Pancreas (tissue), 10 donors: ENCODE measurements around the gene MRGPRF. TPM values are rescaled to one million over a fixed set of nuclear protein-coding genes. Genes with fewer than 3 reads are reported as not detected.

ENCODE experiments used
- ATAC-seq, 4 donors: fragments of 200-7000 bp; cut with Tn5 transposase; one replicate each; pipeline versions ENCODE4 v1.8.0 to v1.9.1; 2020; ENCODE audit warnings: mild to moderate bottlenecking in 4 of 4, moderate library complexity in 4 of 4
- DNase-seq, 6 donors: peaks; one replicate each; pipeline ENCODE4 v3.0.0-alpha.2; 2020
- FAIRE-seq: peaks from 2 replicates; lab custom pipeline; 2012; peaks lifted over from hg19 to GRCh38; lab: Jason Lieb, UNC
- H3K27ac ChIP-seq, 4 donors: fragments of 200-600 bp; sonication (generic); 1 replicate in 3 of 4; 2 replicates in 1 of 4; pipeline versions ENCODE4 v1.5.0 to v1.8.0; 2020
- H3K27me3 ChIP-seq, 4 donors: fragments of 200-600 bp; one replicate each; pipeline ENCODE4 v1.8.0; 2021
- H3K36me3 ChIP-seq, 3 donors: fragments of 200-600 bp; sonication (generic) in 1 of 3; one replicate each; pipeline versions ENCODE4 v1.5.0 to v1.8.0; 2020 to 2021
- H3K4me1 ChIP-seq, 3 donors: fragments of 200-600 bp; one replicate each; pipeline ENCODE4 v1.8.0; 2021
- H3K4me3 ChIP-seq, 4 donors: fragments of 200-600 bp; sonication (generic) in 2 of 4; one replicate each; pipeline versions ENCODE4 v1.5.0 to v1.8.0; 2020 to 2021
- H3K9me3 ChIP-seq, 4 donors: fragments of 200-600 bp; one replicate each; pipeline ENCODE4 v1.8.0; 2021
- WGBS, 2 donors: extraction: QIAGEN DNeasy Blood & Tissue Kit; methylation state at CpG; one replicate each; pipeline ENCODE4 v1.1.7; 2013; 5-methylcytosine and 5-hydroxymethylcytosine counted together
- intact Hi-C, 3 donors: fragments of 100-400 bp; cut with DNase I; formaldehyde crosslinking; loops; one replicate each; pipeline versions ENCODE4 v1.11.1 to v1.14.2; 2022
- polyA plus RNA-seq, 2 donors: library from polyadenylated mRNA; stranded (reverse); fragments of 200-250 nt; gene quantifications; one replicate each; pipeline ENCODE4 v1.2.3, GENCODE V29; 2013
- total RNA-seq, 6 donors: library from RNA; stranded (reverse); fragmentation: NEBNext Ultra II Directional in 4 of 6; extraction: Animal tissue kit (Norgen Biotek cat#: 25700) in 4 of 6; gene quantifications; one replicate each; pipeline versions ENCODE4 v1.2.1 to v1.2.4, GENCODE V29; 2021 to 2023
- TF ChIP-seq, protein P1 (sequence below), 4 donors: fragments of 200-600 bp; sonication (generic) in 3 of 4; IDR thresholded peaks; one replicate each; pipeline versions ENCODE4 v1.5.0 to v1.8.0; 2021; ENCODE audit warnings: antibody characterized with exemption in 4 of 4
- donor health status: healthy with polysubstance abuse.
- donor health status: DM: no; HTN: no; CAD: no; lungs with moderate emphysema.
- donor health status: DM: no; HTN: no; CAD: no.
- donor health status: control.
- donor health status: control.
- donor health status: Bipolar disorder and iron deficiency.
- donor health status: DM: yes; HTN: yes; CAD: no.
- donor health status: DM: no; HTN: no; CAD: no.
- donor health status: DM: no; HTN: no; CAD: no.
- donor health status: DM: yes; HTN: yes; CAD: no.

The MRGPRF gene
- total and polyA plus RNA-seq, 8 donors: 0.37 to 4.2 (median 1.6) TPM

DNA sequence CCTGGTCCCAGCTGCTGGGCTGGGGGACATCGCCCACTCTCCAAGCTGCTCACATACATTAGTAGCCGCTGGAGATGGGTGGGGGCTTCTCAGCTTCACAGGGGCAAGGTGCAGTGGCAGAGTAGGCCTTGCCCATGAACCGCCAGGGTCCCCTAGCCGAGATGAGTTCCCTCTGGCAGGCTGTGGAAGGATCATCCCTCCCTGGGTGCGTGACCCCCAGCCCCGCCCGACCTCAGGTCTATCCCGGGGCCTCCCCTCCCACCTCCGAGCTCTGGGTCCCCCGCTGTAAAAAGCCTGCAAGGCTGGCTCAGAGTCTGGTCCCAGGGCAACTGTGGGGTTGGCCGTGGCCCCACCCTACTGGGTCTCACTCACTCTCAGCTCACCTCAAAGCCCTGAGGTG, 20.4 kb upstream of the MRGPRF start:
- no peak overlapping the region for H3K4me3 ChIP-seq
- no peak for DNase-seq

DNA sequence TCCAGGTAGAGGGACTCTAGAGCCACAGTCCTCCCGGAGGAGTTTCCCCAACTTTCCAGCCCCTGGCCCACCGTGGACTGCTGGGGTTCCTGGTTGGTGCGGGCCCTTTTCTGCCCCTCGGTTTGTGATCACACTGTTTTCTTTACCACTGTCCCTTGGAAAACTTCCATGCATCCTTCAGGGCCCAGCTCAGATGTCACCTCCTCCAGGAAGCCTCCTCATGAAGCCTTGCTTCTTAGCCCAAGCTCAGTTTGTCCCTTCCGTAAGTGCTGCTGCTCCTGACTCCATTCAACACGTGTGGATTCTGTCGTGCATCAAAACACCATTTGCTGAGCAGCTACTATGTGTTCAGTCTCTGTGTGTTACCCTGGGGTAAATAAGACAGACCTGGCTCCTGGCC, 19.8 kb upstream of the MRGPRF start:
- Histone ChIP-seq H3K36me3 (no peaks in the 10 kb centered on the region), H3K27me3 (no peaks in the 10 kb centered on the region), H3K4me3 (no peak overlapping the region), H3K4me1 (no peaks in the 10 kb centered on the region), H3K27ac (no peak overlapping the region), H3K9me3 (no peaks in the 10 kb centered on the region)
- intact Hi-C loops: no loop called here
- FAIRE-seq (no peak), DNase-seq (no peak), ATAC-seq (no peak)
- 67 to 73% methylated on average over 6 to 7 of the region's 7 CpGs for WGBS, 2 donors
- TF ChIP-seq, protein P1, sequence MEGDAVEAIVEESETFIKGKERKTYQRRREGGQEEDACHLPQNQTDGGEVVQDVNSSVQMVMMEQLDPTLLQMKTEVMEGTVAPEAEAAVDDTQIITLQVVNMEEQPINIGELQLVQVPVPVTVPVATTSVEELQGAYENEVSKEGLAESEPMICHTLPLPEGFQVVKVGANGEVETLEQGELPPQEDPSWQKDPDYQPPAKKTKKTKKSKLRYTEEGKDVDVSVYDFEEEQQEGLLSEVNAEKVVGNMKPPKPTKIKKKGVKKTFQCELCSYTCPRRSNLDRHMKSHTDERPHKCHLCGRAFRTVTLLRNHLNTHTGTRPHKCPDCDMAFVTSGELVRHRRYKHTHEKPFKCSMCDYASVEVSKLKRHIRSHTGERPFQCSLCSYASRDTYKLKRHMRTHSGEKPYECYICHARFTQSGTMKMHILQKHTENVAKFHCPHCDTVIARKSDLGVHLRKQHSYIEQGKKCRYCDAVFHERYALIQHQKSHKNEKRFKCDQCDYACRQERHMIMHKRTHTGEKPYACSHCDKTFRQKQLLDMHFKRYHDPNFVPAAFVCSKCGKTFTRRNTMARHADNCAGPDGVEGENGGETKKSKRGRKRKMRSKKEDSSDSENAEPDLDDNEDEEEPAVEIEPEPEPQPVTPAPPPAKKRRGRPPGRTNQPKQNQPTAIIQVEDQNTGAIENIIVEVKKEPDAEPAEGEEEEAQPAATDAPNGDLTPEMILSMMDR (IDR thresholded peaks at IDR 0.05): no peak

More for the DNA sequence above, 20.4 kb upstream of the MRGPRF start:
- Histone ChIP-seq H3K9me3 (no peaks in the 10 kb centered on the region), H3K27me3 (no peaks in the 10 kb centered on the region), H3K27ac (no peak overlapping the region), H3K4me1 (no peaks in the 10 kb centered on the region), H3K36me3 (no peaks in the 10 kb centered on the region)
- intact Hi-C loops: no loop called here
- TF ChIP-seq, protein P1 (IDR thresholded peaks at IDR 0.05): no peak
- no peak for ATAC-seq
- WGBS, 2 donors: 71 to 81% methylated on average over 11 of the region's 11 CpGs
- FAIRE-seq: no peak

DNA sequence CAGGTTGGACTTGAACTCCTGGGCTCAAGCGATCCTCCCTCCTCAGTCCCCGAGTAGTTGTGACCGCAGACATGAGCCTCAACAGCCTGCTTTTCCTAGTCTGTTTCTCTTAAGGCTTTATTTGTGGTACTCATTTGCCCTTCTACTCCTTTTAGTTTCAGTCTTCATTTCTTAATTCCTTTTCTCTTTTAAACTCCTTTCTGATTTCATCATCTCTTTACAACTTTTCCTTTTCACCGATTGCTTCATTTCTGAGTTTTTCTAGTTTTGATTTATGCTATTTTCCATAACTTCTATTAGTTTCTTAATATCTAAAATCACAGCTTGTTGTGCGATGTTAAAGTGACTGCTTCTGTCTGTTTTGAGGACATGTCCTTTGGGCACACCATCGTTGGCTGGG, 17.3 kb upstream of the MRGPRF start:
- Histone ChIP-seq H3K27me3 (no peaks in the 10 kb centered on the region), H3K9me3 (no peaks in the 10 kb centered on the region), H3K4me1 (no peaks in the 10 kb centered on the region), H3K4me3 (no peak overlapping the region), H3K27ac (no peak overlapping the region), H3K36me3 (no peaks in the 10 kb centered on the region)
- no peak for DNase-seq
- TF ChIP-seq, protein P1 (IDR thresholded peaks at IDR 0.05): no peak
- intact Hi-C loops: no loop called here
- WGBS, 2 donors: 59 to 80% methylated on average over 6 of the region's 6 CpGs
- no peak for FAIRE-seq
- no peak for ATAC-seq

DNA sequence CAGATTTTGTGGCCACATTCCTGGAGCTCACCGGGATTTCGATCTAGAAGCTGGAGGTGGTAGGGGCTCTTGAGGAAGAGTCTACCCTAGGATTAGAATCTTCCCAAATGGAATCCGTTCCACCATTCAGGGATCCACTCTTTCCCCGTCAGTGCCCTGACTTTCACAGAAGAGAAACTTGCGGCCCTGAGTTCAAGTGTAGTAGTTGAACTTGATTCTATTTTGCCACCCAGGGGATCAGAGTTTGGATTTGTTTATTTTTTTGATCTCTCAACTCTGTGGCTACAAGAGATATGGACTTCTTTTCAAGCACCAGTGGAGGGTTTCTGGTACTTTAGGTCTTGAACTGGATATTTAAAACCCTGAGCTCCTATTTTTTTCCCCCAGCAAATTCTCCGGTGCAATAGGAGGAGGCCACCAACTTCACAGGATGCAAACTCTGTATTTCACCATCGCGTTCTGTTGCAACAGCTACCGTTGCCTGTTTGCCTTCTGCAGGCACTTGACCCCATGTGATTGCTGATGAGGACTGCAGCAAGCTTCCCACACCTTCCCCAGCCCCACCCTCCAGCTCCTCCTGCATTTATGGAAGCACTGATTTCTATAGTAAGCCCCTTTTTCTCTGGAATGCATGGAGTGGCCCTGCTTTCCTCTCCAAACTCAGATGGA, 14.8 kb upstream of the MRGPRF start:
- Histone ChIP-seq H3K4me3 (no peak overlapping the region), H3K9me3 (no peaks in the 10 kb centered on the region), H3K27ac (no peak overlapping the region), H3K36me3 (no peaks in the 10 kb centered on the region), H3K27me3 (no peaks in the 10 kb centered on the region), H3K4me1 (no peaks in the 10 kb centered on the region)
- 63 to 69% methylated on average over 9 of the region's 9 CpGs for WGBS, 2 donors
- no peak for DNase-seq
- no peak for ATAC-seq
- FAIRE-seq: no peak
- TF ChIP-seq, protein P1 (IDR thresholded peaks at IDR 0.05): no peak
- intact Hi-C loops: no loop called here

DNA sequence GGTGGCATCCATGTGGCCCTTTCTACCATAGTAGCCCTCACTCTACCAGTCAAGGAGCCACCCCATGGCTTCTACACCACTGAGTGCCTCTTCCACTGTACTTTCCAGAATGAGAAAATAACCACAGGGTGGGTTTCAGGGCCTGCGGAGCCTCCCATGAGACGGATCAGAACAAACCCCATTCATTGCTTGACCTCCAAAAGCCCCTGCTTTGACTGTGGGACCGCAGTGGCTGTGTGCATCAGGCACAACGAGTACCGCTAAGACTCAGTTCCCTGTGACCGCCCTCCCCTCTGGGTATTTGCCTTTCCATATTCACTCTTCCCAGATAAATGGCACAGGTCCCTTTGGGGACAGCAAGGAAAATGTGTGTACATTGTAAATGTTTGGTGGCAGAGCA, 11.5 kb upstream of the MRGPRF start:
- Histone ChIP-seq H3K27ac (no peak overlapping the region), H3K4me3 (no peak overlapping the region), H3K9me3 (no peaks in the 10 kb centered on the region), H3K4me1 (no peaks in the 10 kb centered on the region), H3K36me3 (no peaks in the 10 kb centered on the region), H3K27me3 (no peaks in the 10 kb centered on the region)
- no peak for DNase-seq
- no peak for ATAC-seq
- 85 to 87% methylated on average over 6 of the region's 6 CpGs for WGBS, 2 donors
- FAIRE-seq: no peak
- intact Hi-C loops: no loop called here
- TF ChIP-seq, protein P1 (IDR thresholded peaks at IDR 0.05): no peak
